ENCODE data around the gene PHLDB2. TPM values are rescaled to one million over a fixed set of nuclear protein-coding genes. Genes with fewer than 3 reads are reported as not detected.

PHLDB2 gene
- total RNA-seq, 1 donor from 2014 or later: 37.2 TPM

GRCh38 chr3:111850537-111850936, 8.5 kb upstream of the PHLDB2 start:
- DNase-seq (ENCODE audit: low spot score in 2 of 2, unreplicated experiment in 2 of 2): no peak
- Mint-ChIP-seq H3K9me3 (no peaks in the 10 kb centered on the region), H3K27me3 (ENCODE audit: low read depth) (no peaks in the 10 kb centered on the region), H3K4me3 (no peak overlapping the region), H3K36me3 (no peaks in the 10 kb centered on the region), H3K27ac (no peak overlapping the region), H3K4me1 (peaks cover 27% of the 10 kb centered on the region)
- no peak for TF ChIP-seq CTCF (IDR thresholded peaks at IDR 0.05; ENCODE audit: unreplicated experiment)

GRCh38 chr3:111851511-111851954, 7.5 kb upstream of the PHLDB2 start:
- Mint-ChIP-seq H3K4me1 (peaks cover 27% of the 10 kb centered on the region), H3K4me3 (no peak overlapping the region), H3K9me3 (no peaks in the 10 kb centered on the region), H3K36me3 (no peaks in the 10 kb centered on the region), H3K27ac (peak overlapping the region; percentile 90), H3K27me3 (ENCODE audit: low read depth) (no peaks in the 10 kb centered on the region)
- DNase-seq (ENCODE audit: low spot score in 2 of 2, unreplicated experiment in 2 of 2): no peak
- no peak for TF ChIP-seq CTCF (IDR thresholded peaks at IDR 0.05; ENCODE audit: unreplicated experiment)

GRCh38 chr3:111852540-111852939, 6.5 kb upstream of the PHLDB2 start:
- Mint-ChIP-seq H3K9me3 (no peaks in the 10 kb centered on the region), H3K4me1 (peaks cover 27% of the 10 kb centered on the region), H3K27me3 (ENCODE audit: low read depth) (no peaks in the 10 kb centered on the region), H3K27ac (peak overlapping the region; percentile 36), H3K36me3 (no peaks in the 10 kb centered on the region), H3K4me3 (no peak overlapping the region)
- no peak for DNase-seq (ENCODE audit: low spot score in 2 of 2, unreplicated experiment in 2 of 2)
- TF ChIP-seq CTCF (IDR thresholded peaks at IDR 0.05; ENCODE audit: unreplicated experiment): no peak

GRCh38 chr3:111853068-111853467, 6.0 kb upstream of the PHLDB2 start:
- H3K9me3 Mint-ChIP-seq: no peaks in the 10 kb centered on the region
- H3K4me3 Mint-ChIP-seq: no peak overlapping the region
- no peaks in the 10 kb centered on the region for H3K36me3 Mint-ChIP-seq
- TF ChIP-seq CTCF (IDR thresholded peaks at IDR 0.05; ENCODE audit: unreplicated experiment): no peak
- peaks cover 27% of the 10 kb centered on the region for H3K4me1 Mint-ChIP-seq
- H3K27ac Mint-ChIP-seq: no peak overlapping the region
- no peaks in the 10 kb centered on the region for H3K27me3 Mint-ChIP-seq (ENCODE audit: low read depth)
- DNase-seq (ENCODE audit: low spot score in 2 of 2, unreplicated experiment in 2 of 2): no peak

- H3K36me3 Mint-ChIP-seq: no peaks in the 10 kb centered on the region
- H3K9me3 Mint-ChIP-seq: no peaks in the 10 kb centered on the region
- no peaks in the 10 kb centered on the region for H3K27me3 Mint-ChIP-seq (ENCODE audit: low read depth)
- H3K4me3 Mint-ChIP-seq: no peak overlapping the region
- peak overlapping the region; percentile 1 for H3K27ac Mint-ChIP-seq
- no peak for DNase-seq (ENCODE audit: low spot score in 2 of 2, unreplicated experiment in 2 of 2)
- TF ChIP-seq CTCF (IDR thresholded peaks at IDR 0.05; ENCODE audit: unreplicated experiment): no peak
- H3K4me1 Mint-ChIP-seq: peaks cover 32% of the 10 kb centered on the region
These were observed 4.1 kb upstream of the PHLDB2 start for GRCh38 chr3:111854990-111855389.

- TF ChIP-seq CTCF (IDR thresholded peaks at IDR 0.05; ENCODE audit: unreplicated experiment): no peak
- Mint-ChIP-seq H3K27me3 (ENCODE audit: low read depth) (no peaks in the 10 kb centered on the region), H3K36me3 (no peaks in the 10 kb centered on the region), H3K9me3 (no peaks in the 10 kb centered on the region), H3K4me3 (no peak overlapping the region), H3K4me1 (peaks cover 37% of the 10 kb centered on the region), H3K27ac (no peak overlapping the region)
- no peak for DNase-seq (ENCODE audit: low spot score in 2 of 2, unreplicated experiment in 2 of 2)
These were observed 2.6 kb upstream of the PHLDB2 start for GRCh38 chr3:111856501-111856900.
